Measurements from ENCODE around the gene CMPK2.
"Not testable (repeated sequence)": the region's sequence is repeated elsewhere in the genome, so short reads cannot be mapped to it uniquely, and the experiment has no call there.

The CMPK2 gene

GRCh38 chr2:6865346-6866274 lies at the start of gene CMPK2:
TSS of gene CMPK2 (minus strand) at chr2:6865907. CDS start at chr2:6865696, 211 bp downstream.
- no peak for DNase-seq (ENCODE audit: low spot score)

- DNase-seq (ENCODE audit: low spot score) = peak; percentile 95
These were observed 49.7 kb upstream of the CMPK2 start for GRCh38 chr2:6915399-6915798.

DNA sequence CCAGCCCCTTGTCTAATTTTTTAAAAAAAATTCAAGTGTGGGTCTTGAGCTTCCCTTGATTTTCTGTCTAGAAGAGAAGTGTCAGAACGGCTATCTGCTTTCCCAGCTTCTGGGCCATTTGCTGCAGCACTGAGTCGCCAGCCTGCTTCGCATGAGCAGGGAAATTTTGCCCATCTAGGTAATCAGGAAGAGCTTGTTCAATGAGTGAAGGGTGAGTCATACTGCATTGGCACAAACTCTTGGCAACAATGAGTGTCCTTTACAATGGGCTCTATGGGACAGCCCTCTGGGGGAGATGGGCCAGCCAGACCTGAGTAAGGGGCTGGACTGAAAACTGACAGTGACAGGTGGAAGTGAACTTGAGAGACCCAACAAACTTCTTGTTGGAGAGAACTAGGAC lies 49.1 kb upstream of the CMPK2 start:
- DNase-seq (ENCODE audit: low spot score) = peak; percentile 50

DNA sequence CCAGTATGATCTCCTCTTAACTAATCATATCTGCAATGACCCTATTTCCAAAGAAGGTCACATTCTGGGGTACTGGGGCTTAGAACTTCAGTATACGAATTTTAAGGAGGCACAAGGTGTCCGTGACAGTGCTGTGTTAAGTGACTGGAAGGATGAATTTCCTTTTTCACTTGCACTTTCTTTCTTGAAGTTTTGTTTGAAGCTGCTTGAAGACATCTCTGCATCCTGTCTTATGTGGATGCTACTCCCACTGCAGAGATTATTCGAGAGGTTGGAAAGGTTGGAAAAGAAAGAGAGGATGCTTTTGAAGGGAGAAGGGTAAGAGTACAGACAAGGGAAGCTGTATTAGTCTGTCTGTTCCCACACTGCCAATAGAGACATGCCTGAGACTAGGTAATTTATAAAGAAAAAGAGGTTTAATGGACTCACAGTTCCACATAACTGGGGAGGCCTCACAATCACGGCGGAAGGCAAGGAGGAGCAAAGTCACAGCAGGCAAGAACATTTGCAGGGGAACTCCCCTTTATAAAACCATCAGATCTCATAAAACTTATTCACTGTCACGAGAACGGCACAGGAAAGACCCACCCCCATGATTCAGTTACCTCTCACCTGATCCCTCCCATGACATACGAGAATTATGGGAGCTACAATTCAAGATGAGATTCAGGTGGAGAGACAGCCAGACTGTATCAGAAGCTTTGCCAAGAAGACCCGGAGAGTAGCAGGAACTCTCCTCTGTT lies 47.9 kb upstream of the CMPK2 start:
- DNase-seq (ENCODE audit: low spot score) = no peak

- DNase-seq (ENCODE audit: low spot score) = no peak
These were observed 46.0 kb upstream of the CMPK2 start for GRCh38 chr2:6911721-6912120.

DNA sequence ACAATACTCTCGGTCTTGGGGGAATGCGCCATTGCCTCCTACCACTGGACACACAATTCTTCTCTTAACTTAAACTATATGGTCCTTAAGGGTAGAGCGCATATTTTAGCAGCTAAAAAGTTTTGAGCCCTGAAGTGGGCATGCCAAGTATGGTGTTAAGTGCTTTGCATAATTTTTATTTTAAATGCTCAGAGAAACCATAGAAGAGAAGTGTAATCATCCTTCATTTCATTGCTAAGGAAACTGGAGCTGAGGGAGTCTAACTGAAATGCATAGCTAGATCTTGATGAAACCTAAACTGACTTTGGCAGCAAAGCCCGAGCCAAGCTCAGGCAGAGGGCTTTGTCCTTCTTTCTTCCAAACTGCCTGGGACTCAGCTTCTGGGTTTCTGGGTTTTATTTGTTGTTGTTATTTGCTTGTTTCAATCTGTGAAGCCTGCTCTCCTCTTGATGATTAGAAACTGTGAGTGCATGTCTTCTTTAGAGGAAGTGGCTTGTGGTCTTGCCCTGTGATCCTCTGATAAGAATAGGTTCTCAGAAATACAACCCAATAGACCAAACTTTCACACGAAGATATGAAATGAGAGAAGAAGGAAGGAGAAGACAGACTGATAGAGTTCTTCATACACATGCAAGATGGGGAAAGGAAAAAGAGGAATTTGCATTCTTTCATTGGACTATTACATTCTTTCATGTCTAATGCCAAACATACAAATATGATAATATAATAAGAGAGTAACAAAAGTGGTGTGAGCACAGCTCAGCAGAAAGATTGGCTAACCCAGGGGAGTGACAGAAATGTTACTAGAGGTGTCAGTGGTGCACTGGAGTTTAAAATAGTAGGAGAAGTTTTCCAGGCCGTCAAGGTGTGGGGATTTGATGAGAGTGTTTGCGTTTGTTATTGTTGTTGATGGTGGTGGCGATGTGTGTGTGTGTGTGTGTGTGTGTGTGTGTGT lies 44.0 kb upstream of the CMPK2 start:
- DNase-seq (ENCODE audit: low spot score) = no peak

- no peak for DNase-seq (ENCODE audit: low spot score)
These were observed 42.6 kb upstream of the CMPK2 start for GRCh38 chr2:6908291-6908690.

DNA sequence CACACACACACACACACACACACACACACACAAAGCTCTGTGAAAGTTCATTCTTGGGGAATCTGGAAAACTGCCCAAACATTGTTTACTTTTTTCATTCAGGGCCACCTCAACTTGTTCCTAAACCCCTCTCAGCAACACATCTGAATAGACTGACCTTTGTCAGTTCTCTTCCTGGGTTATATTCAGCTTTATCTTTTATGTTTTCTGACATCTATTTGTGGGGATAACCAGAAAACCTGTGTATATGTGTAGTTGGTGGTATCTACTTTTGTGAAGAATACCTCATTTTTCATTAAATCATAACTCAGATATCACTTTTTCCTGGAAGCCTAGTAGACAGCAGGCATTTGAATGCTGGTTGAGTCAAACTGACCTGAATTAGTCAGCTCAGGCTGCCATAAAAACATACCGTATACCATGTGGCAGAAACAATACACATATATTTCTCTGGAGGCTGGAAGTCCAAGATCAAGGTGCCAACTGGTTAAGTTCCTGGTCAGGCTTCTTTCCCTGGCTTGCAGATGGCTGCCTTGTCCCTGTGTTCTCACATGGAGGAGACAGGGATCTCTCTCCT lies 40.5 kb upstream of the CMPK2 start:
- no peak for DNase-seq (ENCODE audit: low spot score)

- DNase-seq (ENCODE audit: low spot score) = no peak
These were observed 40.0 kb upstream of the CMPK2 start for GRCh38 chr2:6905668-6906067.

DNA sequence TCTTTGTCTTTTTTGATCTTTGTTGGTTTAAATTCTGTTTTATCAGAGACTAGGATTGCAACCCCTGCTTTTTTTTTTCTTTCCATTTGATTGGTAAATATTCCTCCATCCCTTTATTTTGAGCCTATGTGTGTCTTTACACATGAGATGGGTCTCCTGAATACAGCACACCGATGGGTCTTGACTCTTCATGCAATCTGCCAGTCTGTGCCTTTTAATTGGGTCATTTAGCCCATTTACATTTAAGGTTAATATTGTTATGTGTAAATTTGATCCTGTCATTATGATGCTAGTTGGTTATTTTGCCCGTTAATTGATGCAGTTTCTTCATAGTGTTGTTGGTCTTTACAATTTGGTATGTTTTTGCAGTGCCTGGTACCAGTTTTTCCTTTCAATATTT lies 36.9 kb upstream of the CMPK2 start:
- DNase-seq (ENCODE audit: low spot score) = not testable (repeated sequence)

GRCh38 chr2:6896930-6897759 lies 31.4 kb upstream of the CMPK2 start:
- DNase-seq (ENCODE audit: low spot score) = peak; percentile 79

DNA sequence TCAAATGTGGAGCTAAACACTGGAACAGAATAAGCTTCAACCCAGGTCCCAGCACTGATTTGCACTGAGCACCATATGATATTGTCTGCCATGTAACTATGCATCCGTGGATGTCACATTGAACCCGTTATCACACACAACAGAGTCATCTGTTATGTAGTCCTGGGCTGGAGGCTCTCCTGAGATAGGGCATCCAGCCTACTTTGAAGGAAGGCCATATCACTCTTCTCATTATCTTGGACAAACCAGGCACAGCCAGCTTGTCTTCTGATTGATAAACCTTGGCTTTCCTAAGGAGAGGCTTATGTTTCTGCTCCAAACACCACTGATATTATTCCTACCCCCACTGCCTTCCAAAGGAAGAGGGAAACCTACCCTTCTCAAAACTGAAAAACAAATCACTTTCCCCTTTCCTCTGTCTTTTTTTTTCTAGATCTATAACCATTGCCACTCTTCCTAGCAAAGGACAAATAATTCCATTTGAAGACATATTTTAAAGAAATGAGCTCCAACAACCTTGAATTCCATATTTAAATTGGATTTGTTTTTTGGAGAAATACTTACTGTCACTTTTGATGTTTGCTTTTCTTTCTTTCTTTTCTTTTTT lies 28.3 kb upstream of the CMPK2 start:
- DNase-seq (ENCODE audit: low spot score) = no peak

GRCh38 chr2:6888724-6889123 lies 23.0 kb upstream of the CMPK2 start:
- DNase-seq (ENCODE audit: low spot score) = no peak

DNA sequence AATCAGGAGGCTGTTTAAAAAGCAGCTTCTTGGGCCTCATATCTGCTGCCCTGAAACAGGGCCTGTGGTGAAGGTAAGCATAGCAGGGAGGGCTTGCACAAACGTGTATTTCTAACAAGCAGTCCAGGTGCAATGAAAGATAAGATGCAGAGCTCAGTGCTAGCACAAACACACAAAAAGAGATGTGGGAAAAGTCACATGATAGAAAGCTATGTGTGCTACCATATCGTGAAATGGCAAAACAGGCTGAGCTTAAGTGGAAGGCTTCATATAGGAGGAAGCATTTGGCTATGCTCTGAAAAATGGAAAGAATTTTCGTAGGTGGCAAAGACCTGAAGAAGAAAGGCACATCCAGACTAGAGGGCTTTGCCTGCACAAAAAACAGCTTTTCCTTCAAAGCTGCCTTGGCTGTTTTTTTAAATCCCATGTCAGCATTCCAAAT lies 22.1 kb upstream of the CMPK2 start:
- DNase-seq (ENCODE audit: low spot score) = no peak

GRCh38 chr2:6885968-6886367 lies 20.3 kb upstream of the CMPK2 start:
- no peak for DNase-seq (ENCODE audit: low spot score)

GRCh38 chr2:6885551-6885950 lies 19.8 kb upstream of the CMPK2 start:
- DNase-seq (ENCODE audit: low spot score) = no peak

DNA sequence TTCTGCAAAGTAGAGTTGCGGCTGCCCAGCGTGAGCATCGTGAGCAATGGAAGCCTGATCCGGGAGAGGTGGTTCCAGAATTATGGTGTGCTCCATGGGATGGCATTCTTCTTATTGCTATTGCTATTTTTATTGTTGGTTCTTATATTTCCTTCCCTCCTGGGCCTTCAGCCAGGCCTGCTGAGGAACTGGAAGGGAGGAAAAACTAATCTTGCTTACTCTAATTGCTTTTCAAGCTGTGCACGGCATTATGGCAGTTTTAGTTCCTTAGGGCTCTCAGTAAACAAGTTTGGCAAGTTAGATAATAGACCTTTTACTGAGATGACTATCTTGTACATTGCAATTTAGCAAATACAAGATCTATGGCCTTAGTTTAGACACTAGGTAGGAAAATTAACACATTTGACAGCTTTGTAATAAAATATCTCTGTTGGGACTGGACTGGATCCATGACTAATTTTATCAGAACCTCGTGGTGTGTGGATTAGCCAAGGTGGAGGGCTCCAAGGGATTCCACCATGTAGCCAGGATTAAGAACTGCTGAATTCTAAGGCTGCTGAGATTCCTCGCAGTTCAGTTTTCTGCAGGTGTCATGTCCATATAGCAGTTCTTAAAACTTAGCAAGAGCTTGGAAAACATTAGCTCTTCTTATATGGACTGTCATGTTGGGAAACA lies 17.9 kb upstream of the CMPK2 start:
- no peak for DNase-seq (ENCODE audit: low spot score)

GRCh38 chr2:6881516-6881915 lies 15.8 kb upstream of the CMPK2 start:
- no peak for DNase-seq (ENCODE audit: low spot score)

- DNase-seq (ENCODE audit: low spot score) = no peak
These were observed 15.3 kb upstream of the CMPK2 start for GRCh38 chr2:6881046-6881445.
